HEK293 (cell line): Measurements from ENCODE around the gene GALNT4.

Experiments used
- CTCF ChIA-PET: fragments of 350-600 bp; formaldehyde crosslinking; extraction: SDS; loops from one replicate; lab custom pipeline; 2021; ENCODE audit warnings: antibody characterized with exemption; lab: Yijun Ruan, JAX
- POLR2A ChIA-PET: fragments of 300-600 bp; formaldehyde crosslinking; extraction: SDS; loops from one replicate; lab custom pipeline; 2020; ENCODE audit warnings: antibody characterized with exemption, inconsistent platforms; lab: Yijun Ruan, JAX
- H3K27ac ChIP-seq: fragments of 200-500 bp; sonication (Bioruptor generic); 2 replicates; pipeline ENCODE4 v1.5.1; 2014; ENCODE audit warnings: low read depth, low read length, control low read depth, inconsistent platforms; ENCODE audit errors: extremely low read depth
- H3K36me3 ChIP-seq, 2 experiments: fragments of 200-500 bp in 1 of 2; sonication (Bioruptor generic) in 1 of 2; 1 replicate in 1 of 2; 2 replicates in 1 of 2; pipeline ENCODE4 v1.5.1; 2014 to 2017; ENCODE audit warnings: inconsistent platforms in 2 of 2, low read length in 2 of 2; ENCODE audit not compliant: control insufficient read depth in 2 of 2, insufficient read depth in 1 of 2
- H3K4me1 ChIP-seq: fragments of 200-500 bp; sonication (Bioruptor generic); 2 replicates; pipeline ENCODE4 v1.5.1; 2014; ENCODE audit warnings: mild to moderate bottlenecking, low read length, inconsistent platforms; ENCODE audit not compliant: control insufficient read depth, insufficient read depth
- H3K4me3 ChIP-seq: 2 replicates; pipeline ENCODE4 v1.5.1; 2011; ENCODE audit warnings: low read depth, mild to moderate bottlenecking, control low read depth, low read length, moderate library complexity
- H3K9me3 ChIP-seq: fragments of 200-500 bp; sonication (Bioruptor generic); 2 replicates; pipeline ENCODE4 v1.5.1; 2014; ENCODE audit warnings: low read depth, low read length, inconsistent platforms; ENCODE audit not compliant: control insufficient read depth, insufficient read depth
- GLI2 ChIP-seq: fragments of 450-650 bp; formaldehyde crosslinking; IDR thresholded peaks from 2 replicates; pipeline ENCODE4; 2017; ENCODE audit warnings: missing biosample characterization, missing genetic modification characterization, low read depth, borderline replicate concordance
- IKZF3 ChIP-seq: fragments of 450-650 bp; IDR thresholded peaks from 2 replicates; pipeline ENCODE4 v1.5.0; 2018; ENCODE audit warnings: missing biosample characterization, mild to moderate bottlenecking, missing genetic modification characterization, moderate library complexity
- KLF10 ChIP-seq: fragments of 450-650 bp; IDR thresholded peaks from 2 replicates; pipeline ENCODE4 v1.5.1; 2018; ENCODE audit warnings: missing biosample characterization, mild to moderate bottlenecking, missing genetic modification characterization
- YY2 ChIP-seq: fragments of 450-650 bp; formaldehyde crosslinking; IDR thresholded peaks from 2 replicates; pipeline ENCODE4 v1.5.1; 2016; ENCODE audit warnings: missing biosample characterization, missing genetic modification characterization
- ZNF23 ChIP-seq: fragments of 450-650 bp; formaldehyde crosslinking; IDR thresholded peaks from 2 replicates; pipeline ENCODE4 v1.5.1; 2016; ENCODE audit warnings: missing biosample characterization, missing genetic modification characterization, borderline replicate concordance
- ZNF37A ChIP-seq: fragments of 450-650 bp; IDR thresholded peaks from 2 replicates; pipeline ENCODE4 v1.5.1; 2018; ENCODE audit warnings: missing biosample characterization, missing genetic modification characterization
- ZNF394 ChIP-seq: fragments of 450-650 bp; formaldehyde crosslinking; IDR thresholded peaks from 2 replicates; pipeline ENCODE4 v1.5.1; 2016; ENCODE audit warnings: missing biosample characterization, missing genetic modification characterization, mild to moderate bottlenecking, moderate library complexity, borderline replicate concordance
- ZNF514 ChIP-seq: fragments of 450-650 bp; formaldehyde crosslinking; IDR thresholded peaks from 2 replicates; pipeline ENCODE4 v1.5.1; 2016; ENCODE audit warnings: missing biosample characterization, missing genetic modification characterization
- ZNF530 ChIP-seq: fragments of 450-650 bp; formaldehyde crosslinking; IDR thresholded peaks from 2 replicates; pipeline ENCODE4 v1.5.1; 2016; ENCODE audit warnings: low read depth, missing biosample characterization, missing genetic modification characterization
- ZNF623 ChIP-seq: fragments of 450-650 bp; formaldehyde crosslinking; IDR thresholded peaks from 2 replicates; pipeline ENCODE4 v1.5.1; 2016; ENCODE audit warnings: missing biosample characterization, missing genetic modification characterization
- TF ChIP-seq, protein P1 (sequence below): fragments of 450-650 bp; formaldehyde crosslinking; IDR thresholded peaks from 2 replicates; pipeline ENCODE4 v1.5.1; 2017; ENCODE audit warnings: missing biosample characterization, missing genetic modification characterization
- TF ChIP-seq, protein P2 (sequence below): fragments of 450-650 bp; formaldehyde crosslinking; IDR thresholded peaks from 2 replicates; pipeline ENCODE4 v1.5.1; 2016; ENCODE audit warnings: missing biosample characterization, missing genetic modification characterization
- TF ChIP-seq, protein P3 (sequence below): fragments of 450-650 bp; formaldehyde crosslinking; IDR thresholded peaks from 2 replicates; pipeline ENCODE4 v1.5.1; 2016; ENCODE audit warnings: missing biosample characterization, missing genetic modification characterization
- TF ChIP-seq, protein P4 (sequence below): fragments of 450-650 bp; formaldehyde crosslinking; IDR thresholded peaks from 2 replicates; pipeline ENCODE4 v1.5.1; 2016; ENCODE audit warnings: missing biosample characterization, missing genetic modification characterization
- TF ChIP-seq, protein P5 (sequence below): fragments of 450-650 bp; formaldehyde crosslinking; IDR thresholded peaks from 2 replicates; pipeline ENCODE4 v1.5.1; 2016; ENCODE audit warnings: missing biosample characterization, missing genetic modification characterization

The GALNT4 gene

DNA sequence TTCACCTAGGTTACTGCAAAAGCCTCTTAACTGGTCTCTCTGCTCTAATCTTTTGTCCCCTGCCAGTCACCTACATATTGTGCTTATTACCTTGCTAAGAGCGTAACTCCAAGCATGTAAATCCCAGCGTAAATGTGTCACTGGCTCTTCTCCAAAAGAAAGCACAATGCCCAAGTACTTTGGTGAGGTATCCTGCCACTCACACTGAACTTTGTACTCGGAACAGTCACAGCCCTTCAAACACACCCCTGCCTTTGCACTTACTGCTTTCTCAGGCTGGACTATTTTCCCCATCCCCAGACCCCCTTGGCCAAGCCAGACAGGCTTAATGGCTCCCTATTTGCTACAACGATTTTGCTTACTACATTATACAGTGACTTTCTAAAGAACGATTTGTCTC is 31.7 kb downstream of the GALNT4 start:
- CTCF ChIA-PET, result no interaction called here
- H3K9me3 ChIP-seq, result no peaks in the 10 kb centered on the region
- H3K4me3 ChIP-seq, result no peak overlapping the region
- TF ChIP-seq ZNF514 (tag by site-specific recombination), result no peak
- TF ChIP-seq, protein P1, sequence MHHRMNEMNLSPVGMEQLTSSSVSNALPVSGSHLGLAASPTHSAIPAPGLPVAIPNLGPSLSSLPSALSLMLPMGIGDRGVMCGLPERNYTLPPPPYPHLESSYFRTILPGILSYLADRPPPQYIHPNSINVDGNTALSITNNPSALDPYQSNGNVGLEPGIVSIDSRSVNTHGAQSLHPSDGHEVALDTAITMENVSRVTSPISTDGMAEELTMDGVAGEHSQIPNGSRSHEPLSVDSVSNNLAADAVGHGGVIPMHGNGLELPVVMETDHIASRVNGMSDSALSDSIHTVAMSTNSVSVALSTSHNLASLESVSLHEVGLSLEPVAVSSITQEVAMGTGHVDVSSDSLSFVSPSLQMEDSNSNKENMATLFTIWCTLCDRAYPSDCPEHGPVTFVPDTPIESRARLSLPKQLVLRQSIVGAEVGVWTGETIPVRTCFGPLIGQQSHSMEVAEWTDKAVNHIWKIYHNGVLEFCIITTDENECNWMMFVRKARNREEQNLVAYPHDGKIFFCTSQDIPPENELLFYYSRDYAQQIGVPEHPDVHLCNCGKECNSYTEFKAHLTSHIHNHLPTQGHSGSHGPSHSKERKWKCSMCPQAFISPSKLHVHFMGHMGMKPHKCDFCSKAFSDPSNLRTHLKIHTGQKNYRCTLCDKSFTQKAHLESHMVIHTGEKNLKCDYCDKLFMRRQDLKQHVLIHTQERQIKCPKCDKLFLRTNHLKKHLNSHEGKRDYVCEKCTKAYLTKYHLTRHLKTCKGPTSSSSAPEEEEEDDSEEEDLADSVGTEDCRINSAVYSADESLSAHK (tag by site-specific recombination), result no peak
- TF ChIP-seq, all 188 proteins: peak for 0
- no peaks in the 10 kb centered on the region for H3K4me1 ChIP-seq
- POLR2A ChIA-PET, result no interaction called here
- peaks cover 0 to 17% of the 10 kb centered on the region in 2 experiments; a peak in 1 of 3 replicates for H3K36me3 ChIP-seq
- no peak overlapping the region for H3K27ac ChIP-seq

DNA sequence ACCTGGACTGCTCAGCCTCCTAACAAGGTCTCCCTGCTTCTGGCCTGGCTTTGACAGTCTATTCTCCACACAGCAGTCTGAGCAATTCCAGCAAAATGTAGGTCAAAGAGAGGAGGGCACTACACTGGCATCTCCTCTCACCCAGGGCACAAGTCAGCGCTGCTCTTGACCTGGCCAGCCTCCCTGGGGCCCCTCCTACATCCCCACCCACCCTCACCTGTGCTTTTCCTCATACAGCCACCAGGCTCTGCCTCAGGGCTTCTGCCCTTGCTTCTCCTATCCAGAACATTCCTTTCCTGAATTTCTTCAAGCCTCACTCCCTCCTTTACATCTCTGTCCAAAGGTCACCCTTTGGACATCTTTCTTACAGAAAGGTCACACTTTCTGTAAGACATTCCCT is 33.7 kb downstream of the GALNT4 start:
- Histone ChIP-seq H3K27ac (no peak overlapping the region), H3K9me3 (no peaks in the 10 kb centered on the region), H3K4me1 (no peaks in the 10 kb centered on the region), H3K4me3 (no peak overlapping the region), H3K36me3 (peaks cover 0 to 17% of the 10 kb centered on the region in 2 experiments; a peak in 2 of 3 replicates)
- POLR2A ChIA-PET, result no interaction called here
- CTCF ChIA-PET, result no interaction called here
- TF ChIP-seq YY2 (tag by site-specific recombination), result no peak
- TF ChIP-seq ZNF623 (tag by site-specific recombination), result no peak
- no peak for TF ChIP-seq IKZF3 (tag by site-specific recombination)
- TF ChIP-seq, protein P2, sequence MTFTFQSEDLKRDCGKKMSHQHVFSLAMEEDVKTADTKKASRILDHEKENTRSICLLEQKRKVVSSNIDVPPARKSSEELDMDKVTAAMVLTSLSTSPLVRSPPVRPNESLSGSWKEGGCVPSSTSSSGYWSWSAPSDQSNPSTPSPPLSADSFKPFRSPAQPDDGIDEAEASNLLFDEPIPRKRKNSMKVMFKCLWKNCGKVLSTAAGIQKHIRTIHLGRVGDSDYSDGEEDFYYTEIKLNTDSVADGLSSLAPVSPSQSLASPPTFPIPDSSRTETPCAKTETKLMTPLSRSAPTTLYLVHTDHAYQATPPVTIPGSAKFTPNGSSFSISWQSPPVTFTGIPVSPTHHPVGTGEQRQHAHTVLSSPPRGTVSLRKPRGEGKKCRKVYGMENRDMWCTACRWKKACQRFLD (tag by site-specific recombination), result no peak
- TF ChIP-seq, protein P3, sequence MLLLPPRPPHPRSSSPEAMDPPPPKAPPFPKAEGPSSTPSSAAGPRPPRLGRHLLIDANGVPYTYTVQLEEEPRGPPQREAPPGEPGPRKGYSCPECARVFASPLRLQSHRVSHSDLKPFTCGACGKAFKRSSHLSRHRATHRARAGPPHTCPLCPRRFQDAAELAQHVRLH (tag by site-specific recombination), result no peak
- TF ChIP-seq KLF10, result no peak
- no peak for TF ChIP-seq ZNF394 (tag by site-specific recombination)
- TF ChIP-seq ZNF37A (tag by site-specific recombination), result no peak
- TF ChIP-seq ZNF23 (tag by site-specific recombination), result no peak
- TF ChIP-seq GLI2 (tag by site-specific recombination), result no peak
- no peak for TF ChIP-seq ZNF530 (tag by site-specific recombination)
- TF ChIP-seq, protein P4, sequence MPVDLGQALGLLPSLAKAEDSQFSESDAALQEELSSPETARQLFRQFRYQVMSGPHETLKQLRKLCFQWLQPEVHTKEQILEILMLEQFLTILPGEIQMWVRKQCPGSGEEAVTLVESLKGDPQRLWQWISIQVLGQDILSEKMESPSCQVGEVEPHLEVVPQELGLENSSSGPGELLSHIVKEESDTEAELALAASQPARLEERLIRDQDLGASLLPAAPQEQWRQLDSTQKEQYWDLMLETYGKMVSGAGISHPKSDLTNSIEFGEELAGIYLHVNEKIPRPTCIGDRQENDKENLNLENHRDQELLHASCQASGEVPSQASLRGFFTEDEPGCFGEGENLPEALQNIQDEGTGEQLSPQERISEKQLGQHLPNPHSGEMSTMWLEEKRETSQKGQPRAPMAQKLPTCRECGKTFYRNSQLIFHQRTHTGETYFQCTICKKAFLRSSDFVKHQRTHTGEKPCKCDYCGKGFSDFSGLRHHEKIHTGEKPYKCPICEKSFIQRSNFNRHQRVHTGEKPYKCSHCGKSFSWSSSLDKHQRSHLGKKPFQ (tag by site-specific recombination), result no peak
- TF ChIP-seq, protein P5, sequence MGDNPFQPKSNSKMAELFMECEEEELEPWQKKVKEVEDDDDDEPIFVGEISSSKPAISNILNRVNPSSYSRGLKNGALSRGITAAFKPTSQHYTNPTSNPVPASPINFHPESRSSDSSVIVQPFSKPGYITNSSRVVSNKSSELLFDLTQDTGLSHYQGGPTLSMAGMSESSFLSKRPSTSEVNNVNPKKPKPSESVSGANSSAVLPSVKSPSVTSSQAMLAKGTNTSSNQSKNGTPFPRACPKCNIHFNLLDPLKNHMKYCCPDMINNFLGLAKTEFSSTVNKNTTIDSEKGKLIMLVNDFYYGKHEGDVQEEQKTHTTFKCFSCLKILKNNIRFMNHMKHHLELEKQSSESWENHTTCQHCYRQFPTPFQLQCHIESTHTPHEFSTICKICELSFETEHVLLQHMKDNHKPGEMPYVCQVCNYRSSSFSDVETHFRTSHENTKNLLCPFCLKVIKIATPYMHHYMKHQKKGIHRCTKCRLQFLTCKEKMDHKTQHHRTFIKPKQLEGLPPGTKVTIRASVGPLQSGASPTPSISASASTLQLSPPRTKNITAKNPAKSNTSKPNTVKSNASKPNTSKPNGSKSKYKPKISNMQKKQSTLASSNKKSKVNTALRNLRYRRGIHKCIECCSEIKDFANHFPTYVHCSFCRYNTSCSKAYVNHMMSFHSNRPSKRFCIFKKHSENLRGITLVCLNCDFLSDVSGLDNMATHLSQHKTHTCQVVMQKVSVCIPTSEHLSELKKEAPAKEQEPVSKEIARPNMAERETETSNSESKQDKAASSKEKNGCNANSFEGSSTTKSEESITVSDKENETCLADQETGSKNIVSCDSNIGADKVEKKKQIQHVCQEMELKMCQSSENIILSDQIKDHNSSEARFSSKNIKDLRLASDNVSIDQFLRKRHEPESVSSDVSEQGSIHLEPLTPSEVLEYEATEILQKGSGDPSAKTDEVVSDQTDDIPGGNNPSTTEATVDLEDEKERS (tag by site-specific recombination), result no peak
